ENCODE measurements around the gene TMCC3.
"Not testable (repeated sequence)": the region's sequence is repeated elsewhere in the genome, so short reads cannot be mapped to it uniquely, and the experiment has no call there.

TMCC3 gene

DNA sequence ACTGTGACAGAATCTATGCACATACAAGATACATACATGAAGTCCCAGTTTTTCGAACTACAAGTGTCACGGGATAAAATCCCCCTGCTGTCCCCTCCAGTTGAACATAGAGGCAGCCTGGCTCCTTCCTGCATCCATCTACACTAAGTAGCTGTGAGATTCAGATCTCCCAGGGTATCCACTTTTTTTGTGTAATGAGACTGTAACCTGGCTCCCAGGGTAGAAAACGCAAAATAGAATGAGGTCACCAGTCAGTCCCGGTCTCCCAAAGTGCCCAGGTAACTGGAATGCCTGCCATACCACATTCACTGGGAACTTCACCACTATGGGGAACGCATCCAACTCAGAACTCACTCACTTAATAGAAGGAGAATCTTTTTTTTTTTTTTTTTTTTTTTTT lies 67.8 kb downstream of the TMCC3 start:
- FAIRE-seq, result no peak
- DNase-seq (ENCODE audit: insufficient read length, low spot score), result no peak

- FAIRE-seq (no peak), DNase-seq (ENCODE audit: insufficient read length, low spot score) (no peak)
Measured at GRCh38 chr12:94575645-94576403, 74.5 kb downstream of the TMCC3 start.

DNA sequence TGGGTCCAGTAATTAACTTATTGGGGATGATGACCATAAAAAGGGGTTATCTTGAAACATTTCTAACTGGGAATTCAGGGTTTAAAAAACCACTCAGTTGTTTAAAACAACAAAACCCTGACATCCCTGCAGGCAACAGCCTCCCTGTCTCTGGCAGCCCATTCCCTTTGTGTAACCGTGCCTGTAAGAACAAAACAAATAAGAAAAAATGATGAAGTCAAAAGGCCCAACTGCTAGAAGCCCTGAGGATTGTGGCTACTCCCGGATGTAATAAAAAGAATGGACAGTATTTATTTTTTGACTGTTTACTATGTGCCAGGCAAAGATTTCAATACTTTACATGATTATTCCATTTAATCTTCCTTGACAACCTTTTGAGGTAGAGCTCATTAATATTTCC lies 75.3 kb downstream of the TMCC3 start:
- no peak for FAIRE-seq
- DNase-seq (ENCODE audit: insufficient read length, low spot score), result no peak

GRCh38 chr12:94571556-94571955 lies 78.8 kb downstream of the TMCC3 start:
- DNase-seq (ENCODE audit: insufficient read length, low spot score) (peak; percentile 51), FAIRE-seq (no peak)

DNA sequence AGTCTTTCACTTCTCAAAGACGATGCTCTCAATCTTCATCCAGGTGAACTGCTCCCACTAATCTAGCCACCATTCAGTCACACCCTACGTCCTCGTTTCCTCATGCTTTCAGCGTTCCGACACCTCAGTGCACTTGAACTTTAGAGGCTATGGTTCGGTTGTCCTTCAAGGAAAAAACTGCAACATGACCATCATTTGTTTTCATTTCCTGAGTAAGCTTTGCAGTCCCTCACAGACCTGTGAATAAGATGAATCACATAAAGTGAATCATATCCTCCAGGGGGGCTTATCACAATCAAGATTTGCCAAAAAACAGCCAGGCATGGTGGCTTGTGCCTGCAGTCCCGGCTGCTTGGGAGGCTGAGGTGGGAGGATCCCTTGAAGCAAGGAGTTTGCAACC lies 80.2 kb downstream of the TMCC3 start:
- FAIRE-seq (no peak), DNase-seq (ENCODE audit: insufficient read length, low spot score) (peak; percentile 27)

- FAIRE-seq (no peak), DNase-seq (ENCODE audit: insufficient read length, low spot score) (no peak)
Measured at GRCh38 chr12:94567761-94568160, 82.6 kb downstream of the TMCC3 start.

- DNase-seq (ENCODE audit: insufficient read length, low spot score), result no peak
- no peak for FAIRE-seq
Measured at GRCh38 chr12:94566345-94566744, 84.0 kb downstream of the TMCC3 start.

- FAIRE-seq (no peak), DNase-seq (ENCODE audit: insufficient read length, low spot score) (no peak)
Measured at GRCh38 chr12:94565683-94566082, 84.7 kb downstream of the TMCC3 start.

DNA sequence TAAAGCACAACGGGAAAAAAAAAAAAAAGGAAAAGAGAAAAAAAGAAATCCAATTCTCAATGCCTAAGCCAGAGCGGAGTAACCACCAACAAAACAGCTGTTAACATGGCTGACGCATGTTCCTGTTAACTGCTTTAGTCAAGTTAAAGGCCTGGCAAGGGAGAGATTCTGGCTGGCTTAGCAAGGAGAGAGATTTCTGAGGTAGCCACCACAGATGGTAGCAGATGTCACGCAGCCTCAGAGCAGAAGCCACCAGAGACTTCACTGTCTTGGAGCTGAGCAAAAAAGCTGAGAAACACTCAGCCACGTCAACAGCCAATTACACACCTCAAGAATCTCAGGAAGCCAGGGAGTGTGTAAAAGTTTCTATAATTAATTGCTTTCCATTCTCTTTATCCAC lies 87.1 kb downstream of the TMCC3 start:
- no peak for FAIRE-seq
- DNase-seq (ENCODE audit: insufficient read length, low spot score), result no peak

DNA sequence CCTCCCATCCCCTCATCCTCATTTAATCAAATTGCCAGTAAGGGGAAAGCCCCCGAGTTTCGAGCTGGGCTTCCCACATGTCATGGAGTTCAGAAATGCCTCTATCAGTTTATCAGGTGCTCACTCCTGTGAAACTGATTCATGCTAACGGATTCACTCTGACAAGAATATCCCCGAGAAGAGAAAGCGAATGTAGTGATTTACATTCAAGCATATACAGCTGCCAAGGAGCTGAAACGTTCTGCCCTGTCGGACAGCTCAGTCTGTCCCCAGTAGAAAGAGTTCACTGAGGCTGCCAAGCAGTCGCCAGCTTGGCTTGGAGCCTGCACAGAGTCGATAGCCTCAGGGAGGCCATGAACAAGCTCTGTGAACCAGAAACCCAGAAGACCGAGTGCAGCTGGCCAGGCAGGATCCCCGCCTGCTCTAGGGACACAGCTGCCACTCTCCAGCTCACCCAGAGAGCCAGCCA lies 88.4 kb downstream of the TMCC3 start:
- DNase-seq (ENCODE audit: insufficient read length, low spot score) (no peak), FAIRE-seq (no peak)

- DNase-seq (ENCODE audit: insufficient read length, low spot score), result peak; percentile 31
- no peak for FAIRE-seq
Measured at GRCh38 chr12:94560431-94561221, 89.7 kb downstream of the TMCC3 start.

DNA sequence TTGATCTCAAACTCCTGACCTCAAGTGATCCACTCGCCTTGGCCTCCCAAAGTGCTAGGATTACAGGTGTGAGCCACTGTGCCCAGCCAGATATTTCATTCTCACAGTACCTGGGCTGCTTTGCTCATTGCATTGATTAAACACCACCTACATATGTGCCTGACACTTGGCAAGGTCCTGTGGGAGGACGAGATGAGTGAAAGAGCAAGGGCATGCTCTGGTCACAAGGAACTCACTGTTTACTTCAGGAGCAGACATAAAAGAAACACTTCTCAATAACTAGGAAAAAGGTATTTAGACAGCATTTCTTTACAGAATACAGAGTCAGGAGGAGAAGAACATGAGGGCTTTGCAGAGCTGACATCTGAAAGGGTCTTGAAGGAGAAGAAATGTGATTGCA lies 91.7 kb downstream of the TMCC3 start:
- FAIRE-seq (no peak), DNase-seq (ENCODE audit: insufficient read length, low spot score) (no peak)

- DNase-seq (ENCODE audit: insufficient read length, low spot score), result no peak
- no peak for FAIRE-seq
Measured at GRCh38 chr12:94557746-94558295, 92.5 kb downstream of the TMCC3 start.

- FAIRE-seq (no peak), DNase-seq (ENCODE audit: insufficient read length, low spot score) (no peak)
Measured at GRCh38 chr12:94555687-94556086, 94.7 kb downstream of the TMCC3 start.

GRCh38 chr12:94553875-94554274 lies 96.5 kb downstream of the TMCC3 start:
- no peak for FAIRE-seq
- DNase-seq (ENCODE audit: insufficient read length, low spot score), result no peak

GRCh38 chr12:94553130-94553519 lies 97.2 kb downstream of the TMCC3 start:
- FAIRE-seq, result no peak
- DNase-seq (ENCODE audit: insufficient read length, low spot score), result no peak

- DNase-seq (ENCODE audit: insufficient read length, low spot score) (no peak), FAIRE-seq (no peak)
Measured at GRCh38 chr12:94551810-94552209, 98.5 kb downstream of the TMCC3 start.

DNA sequence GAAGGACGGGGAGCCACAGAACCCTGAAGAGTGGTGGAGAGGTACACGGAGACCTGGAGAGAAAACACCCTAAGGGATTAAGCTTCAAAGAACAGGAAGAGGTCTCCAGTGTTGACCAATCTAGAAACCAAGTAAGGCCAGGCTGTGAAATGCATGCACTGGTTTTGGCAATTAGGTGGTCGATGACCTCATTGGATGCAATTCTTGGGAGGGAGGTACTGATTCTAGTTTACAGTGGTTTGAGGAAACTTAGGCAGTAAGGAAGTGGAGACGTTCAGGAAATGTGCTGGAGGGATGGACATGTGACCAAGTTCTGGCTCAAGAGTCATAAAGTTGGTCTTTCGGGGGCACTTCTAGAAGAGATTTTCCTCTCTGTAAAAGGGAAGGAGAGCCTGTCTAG lies 99.4 kb downstream of the TMCC3 start:
- DNase-seq (ENCODE audit: insufficient read length, low spot score) (no peak), FAIRE-seq (no peak)

GRCh38 chr12:94548833-94549232 lies 101.5 kb downstream of the TMCC3 start:
- not testable (repeated sequence) for DNase-seq (ENCODE audit: insufficient read length, low spot score); FAIRE-seq

DNA sequence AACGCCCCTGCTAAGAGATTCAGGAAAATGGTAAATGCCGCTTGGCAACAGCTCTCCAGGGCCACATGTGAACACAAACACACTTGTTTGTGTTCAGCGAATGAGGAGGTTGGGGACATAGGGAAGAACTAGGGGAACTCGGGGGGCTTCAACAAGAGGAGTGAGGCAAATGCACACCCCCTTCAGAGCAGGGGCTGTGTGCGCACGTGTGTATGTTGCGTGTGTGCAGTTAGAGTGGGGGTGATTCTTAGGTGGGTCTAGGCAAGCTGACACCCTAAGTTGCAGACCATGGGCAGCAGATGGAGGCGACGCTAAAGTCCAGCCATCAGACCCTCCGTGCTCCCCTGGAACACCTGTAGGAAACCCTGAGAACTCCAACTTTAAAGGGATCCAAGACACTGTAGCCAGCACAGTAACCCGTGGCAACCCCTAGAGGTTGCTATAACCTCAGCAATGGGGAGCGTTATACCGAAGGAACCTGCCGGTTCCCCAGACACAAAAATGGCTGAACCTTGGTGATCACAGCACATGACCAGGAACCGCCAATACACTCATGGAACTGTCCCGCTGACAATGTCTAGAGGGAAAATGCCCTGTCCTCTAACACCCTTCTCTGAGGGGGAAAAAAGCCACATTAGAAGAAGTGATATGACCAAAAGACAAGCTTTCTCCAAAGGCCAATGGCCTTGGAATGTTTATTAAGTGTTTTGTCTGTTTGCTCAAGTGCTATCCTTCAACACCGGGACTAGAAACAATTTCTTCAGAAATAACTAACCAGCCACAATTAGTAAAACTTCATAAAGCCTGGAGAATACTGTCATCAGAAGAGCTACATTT lies 104.2 kb downstream of the TMCC3 start:
- no peak for FAIRE-seq
- peak; percentile 56 for DNase-seq (ENCODE audit: insufficient read length, low spot score)

DNA sequence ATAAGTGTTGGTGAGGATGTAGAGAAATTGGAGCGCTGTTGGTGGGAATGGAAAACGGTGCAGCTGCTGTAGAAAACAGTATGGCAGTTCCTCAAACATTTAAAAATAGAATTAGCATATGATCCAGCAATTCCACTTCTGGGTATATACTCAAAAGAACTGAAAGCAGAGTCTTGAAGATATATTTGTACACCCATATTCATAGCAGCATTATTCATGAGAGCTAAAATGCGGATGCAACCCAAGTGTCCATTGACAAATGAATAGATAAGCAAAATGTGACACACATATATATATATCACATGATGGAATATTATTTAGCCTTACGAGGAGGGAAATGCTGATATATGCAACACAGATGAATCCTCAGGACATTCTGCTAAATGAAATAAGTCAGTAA lies 106.0 kb downstream of the TMCC3 start:
- FAIRE-seq (no peak), DNase-seq (ENCODE audit: insufficient read length, low spot score) (no peak)
